Activated CD8-positive, alpha-beta memory T cell treated with anti-CD3 and anti-CD28 coated beads for 48 hours (primary cell): Measurements from ENCODE around the gene FKBP2.
A peak's percentile ranks its signal among the peaks of the same experiment; 100 is the strongest.

ENCODE experiments used
- DNase-seq, 3 experiments: peaks; one replicate each; pipeline ENCODE4 v3.0.0-alpha.2; 2020; ENCODE audit warnings: low read depth in 2 of 3, low spot score in 2 of 3

Gene FKBP2

DNA sequence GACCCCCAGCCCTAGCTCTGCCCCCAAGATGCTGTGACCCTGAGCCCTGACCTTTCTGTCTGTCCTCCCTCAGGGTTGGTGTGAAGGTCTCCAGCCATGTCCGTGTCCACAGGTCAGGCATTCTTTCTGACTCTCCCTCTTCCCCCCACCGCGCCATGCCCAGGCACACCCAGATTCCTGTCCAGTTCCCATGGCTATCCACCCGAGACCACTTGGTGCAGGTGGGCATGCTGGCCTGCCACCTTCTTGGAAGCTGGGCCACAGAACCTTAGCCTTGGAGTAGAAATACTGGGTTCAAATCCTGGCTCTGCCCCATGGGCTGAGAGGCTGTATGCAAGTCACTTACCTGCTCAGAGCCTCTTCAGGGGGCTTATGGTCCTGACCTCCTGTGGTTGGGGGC, 8.1 kb downstream of the FKBP2 start:
- no peak for DNase-seq

DNA sequence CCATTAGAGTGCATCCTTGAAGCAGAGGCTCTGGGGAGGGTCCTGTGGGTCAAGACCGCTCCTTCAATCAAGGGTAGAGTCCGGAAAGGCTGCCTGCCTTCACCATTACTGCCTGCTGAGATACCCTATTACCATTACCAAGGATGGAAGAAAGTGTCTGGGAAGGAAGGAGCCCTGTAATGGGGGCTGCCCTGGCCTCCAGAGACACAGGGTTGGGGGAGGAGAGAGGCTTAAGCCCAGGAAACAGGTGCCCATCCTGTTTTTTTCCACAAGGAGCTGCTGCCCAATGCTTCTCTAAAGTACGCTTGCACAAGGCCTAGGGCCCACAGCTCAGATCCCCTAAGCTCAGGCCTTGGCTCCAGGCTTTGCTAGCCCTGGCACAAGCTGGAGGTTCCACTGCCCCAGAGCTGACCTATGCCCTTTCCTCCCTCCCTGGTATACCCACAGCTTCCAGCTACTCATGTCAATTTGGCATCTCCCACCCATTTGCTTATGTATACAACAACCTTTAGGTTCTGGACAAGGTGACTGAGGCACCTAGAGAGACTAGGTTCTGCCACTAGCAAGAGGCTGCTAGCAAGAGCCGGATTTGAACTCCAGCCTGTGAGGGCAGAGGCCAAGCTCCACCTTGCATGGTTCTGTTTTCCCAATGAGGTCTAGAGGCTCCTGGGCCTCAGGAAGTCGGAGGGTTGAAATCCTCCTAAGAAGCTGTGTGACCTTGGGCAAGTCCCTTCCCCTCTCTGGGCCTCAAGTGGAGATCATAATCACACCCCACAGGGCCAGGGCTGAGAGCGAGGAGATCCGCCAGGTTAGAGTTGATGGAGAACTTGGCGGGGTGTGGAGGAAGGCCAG, 8.9 kb downstream of the FKBP2 start:
- no peak for DNase-seq

DNA sequence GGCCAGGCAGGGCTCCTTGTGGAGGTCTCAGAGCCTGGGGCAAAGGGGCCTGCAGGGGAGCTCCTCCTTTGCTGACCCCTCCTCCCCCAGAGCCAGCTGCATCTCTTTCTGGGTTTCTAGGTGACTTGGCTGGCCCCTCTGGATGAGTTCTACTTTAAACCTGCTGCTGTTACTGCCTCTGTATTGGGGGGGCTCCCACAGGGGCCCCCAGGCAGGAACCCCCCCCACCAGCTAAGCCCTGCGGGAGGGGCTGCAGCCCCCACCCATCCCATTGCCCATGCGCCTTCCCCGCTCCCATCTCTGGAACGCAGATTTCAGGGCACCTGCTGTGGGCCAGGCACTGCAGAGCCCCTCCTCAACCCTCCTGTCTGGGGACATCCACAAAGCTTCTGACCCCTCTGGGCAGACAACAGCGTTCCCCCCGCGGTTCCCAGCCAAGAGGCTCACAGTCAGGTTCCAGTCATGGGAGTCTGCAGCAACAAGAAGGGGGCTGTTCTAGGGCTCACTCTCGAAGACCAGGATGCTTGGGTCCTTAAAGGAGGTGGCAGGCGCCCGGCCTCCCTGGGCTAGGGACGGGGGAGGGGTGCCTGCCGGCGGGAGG, 9.6 kb downstream of the FKBP2 start:
- DNase-seq = no peak

DNA sequence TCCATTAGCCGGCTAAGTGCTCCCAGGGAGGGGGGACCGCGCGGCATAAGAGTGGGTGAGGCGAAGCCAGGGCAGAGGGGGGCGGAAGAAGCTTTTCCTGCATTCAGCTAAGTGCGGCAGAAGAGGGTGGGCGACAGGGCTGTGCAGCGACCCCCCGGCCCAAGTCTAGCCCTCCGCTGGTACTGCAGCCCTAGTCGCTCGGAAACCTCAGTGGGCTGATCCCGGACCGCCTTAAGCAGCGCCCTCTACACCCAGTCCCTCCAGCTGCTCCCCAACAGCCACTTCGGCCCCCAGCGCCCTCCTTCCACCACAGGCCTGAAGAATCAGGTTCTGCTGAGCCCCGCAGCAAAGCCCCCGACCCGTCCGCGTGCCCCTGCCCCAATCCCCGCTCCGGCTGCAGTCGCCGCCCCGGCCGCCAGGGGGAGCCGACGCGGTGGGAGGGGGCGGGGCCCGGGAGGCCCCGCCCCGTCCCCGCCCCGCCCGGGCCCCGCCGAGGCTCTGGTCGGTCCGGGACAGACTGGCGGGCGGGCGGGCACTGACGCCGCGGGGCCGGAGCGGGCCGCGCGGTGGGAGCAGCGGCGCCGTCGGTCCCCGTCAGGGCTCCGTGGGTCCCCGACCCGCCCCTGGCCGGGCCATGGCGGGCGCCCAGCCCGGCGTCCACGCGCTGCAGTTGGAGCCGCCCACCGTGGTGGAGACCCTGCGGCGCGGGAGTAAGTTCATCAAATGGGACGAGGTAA, 10.3 kb downstream of the FKBP2 start, which contains the start of gene PLCB3:
Gene PLCB3 (plus strand): TSS at position 515 of the 737 bp plus-strand sequence. CDS start 120 bp downstream, at position 635.
- peak in 2 of 3 experiments; percentile 43 to 69 for DNase-seq

DNA sequence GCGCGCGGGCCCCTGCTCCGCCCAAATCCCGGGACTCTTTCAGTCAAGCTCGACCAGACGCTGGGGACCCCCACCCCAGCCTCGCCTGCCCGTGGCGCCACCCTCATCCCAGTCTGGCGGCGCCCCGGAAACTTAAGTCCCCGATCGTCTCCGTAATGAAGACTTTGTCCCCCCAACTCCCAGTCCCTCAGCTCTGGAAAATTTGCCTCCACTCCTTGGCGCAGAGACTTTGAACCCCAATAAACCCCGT, 10.8 kb downstream of the FKBP2 start:
- DNase-seq = no peak

DNA sequence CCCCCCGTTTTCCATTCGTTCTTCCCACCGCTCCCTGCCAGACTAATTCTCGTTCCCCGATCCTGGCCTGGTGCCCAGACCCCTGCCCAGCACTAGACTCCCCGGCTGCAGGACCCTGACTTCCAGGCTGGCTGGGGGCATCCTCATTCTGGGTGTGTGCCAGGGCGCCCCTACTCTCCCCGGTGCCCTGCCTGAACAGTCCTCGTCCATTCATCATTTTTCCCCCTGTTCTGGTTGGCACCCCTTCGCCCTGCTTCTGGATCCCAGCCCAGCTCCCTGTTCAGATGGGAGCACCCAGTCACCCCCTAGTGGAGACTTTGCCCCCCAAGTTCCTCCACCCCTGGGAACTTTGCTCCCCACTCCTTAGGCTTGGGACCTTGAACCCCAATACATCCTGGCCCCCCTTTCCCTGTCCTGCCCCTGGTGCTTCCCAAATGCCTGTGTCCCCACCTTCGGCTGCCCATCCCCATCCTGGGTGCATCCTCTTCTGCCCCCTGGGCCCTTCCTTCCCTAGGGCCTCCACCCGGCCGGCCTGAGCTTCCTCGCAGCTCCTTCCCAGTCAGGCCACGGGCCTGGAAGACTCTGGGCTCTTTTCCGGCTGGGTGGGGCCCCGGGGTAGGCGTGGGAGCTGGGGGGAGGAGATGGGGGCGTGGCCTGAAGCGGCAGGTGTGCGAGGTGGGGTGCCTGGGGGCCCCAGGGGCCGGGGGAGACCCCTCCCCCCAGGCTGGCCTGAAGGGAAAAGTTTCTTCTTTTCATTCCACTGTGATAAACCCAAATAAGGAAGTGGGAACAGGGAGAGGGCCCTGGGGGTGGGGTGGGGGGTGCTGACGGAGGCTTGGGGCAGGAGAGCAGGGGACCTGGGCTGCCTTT, 11.3 kb downstream of the FKBP2 start:
- DNase-seq = no peak

DNA sequence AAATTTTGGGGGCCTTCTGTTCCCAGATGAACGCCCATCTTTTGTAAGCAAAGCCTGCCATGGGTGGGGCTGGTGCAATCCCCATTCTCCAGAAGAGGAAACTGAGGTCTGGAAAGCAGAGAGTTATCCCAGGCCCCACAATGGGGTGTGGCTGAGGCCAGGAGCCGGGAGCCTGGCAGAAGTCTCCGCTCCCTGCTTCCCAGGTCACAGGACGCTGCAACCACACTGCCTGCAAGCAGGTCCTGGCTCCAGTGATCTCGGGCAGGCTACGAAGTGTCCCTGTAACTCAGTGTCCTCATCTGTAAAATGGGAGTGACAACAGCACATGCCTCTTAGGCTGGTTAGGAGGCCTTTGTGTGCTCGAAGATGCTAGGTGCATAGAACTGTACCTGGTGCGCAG, 12.1 kb downstream of the FKBP2 start:
- no peak for DNase-seq

DNA sequence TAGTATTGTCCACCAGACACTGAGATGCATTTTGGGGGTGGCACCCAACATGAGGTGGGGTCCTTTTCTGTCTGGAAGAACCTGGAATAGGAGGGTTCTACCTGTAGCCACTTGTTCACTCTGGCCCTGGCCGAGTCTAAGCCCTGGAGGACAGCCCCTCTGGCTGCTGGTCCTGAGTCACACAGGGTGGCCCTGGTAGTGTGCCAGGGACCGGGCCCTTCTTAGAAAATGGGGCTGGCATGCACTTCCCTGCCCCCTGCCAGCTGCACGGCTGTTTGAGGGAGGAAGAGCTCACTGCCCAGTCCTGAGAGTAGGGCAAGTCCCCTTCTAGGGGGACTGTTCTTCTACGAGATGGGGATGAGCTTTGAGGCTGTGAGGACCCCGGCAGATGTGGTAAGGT, 12.6 kb downstream of the FKBP2 start:
- DNase-seq = no peak

DNA sequence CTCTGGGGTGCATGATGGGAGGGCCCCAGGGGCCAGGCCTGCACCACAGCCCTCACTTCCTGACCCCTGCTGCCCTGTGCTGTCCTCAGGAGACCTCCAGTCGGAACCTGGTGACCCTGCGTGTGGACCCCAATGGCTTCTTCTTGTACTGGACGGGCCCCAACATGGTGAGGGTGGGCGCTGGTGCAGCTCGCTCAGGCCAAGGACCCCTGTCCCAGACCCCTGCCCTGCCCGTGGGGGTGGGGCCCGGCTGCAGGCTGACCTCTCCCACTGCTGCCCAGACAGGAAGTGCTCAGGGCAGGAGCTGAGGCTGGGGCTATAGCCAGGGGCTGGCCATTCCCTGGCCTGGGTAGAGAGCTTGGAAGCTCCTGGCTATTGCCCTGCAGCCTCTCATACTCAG, 13.4 kb downstream of the FKBP2 start:
- no peak for DNase-seq

DNA sequence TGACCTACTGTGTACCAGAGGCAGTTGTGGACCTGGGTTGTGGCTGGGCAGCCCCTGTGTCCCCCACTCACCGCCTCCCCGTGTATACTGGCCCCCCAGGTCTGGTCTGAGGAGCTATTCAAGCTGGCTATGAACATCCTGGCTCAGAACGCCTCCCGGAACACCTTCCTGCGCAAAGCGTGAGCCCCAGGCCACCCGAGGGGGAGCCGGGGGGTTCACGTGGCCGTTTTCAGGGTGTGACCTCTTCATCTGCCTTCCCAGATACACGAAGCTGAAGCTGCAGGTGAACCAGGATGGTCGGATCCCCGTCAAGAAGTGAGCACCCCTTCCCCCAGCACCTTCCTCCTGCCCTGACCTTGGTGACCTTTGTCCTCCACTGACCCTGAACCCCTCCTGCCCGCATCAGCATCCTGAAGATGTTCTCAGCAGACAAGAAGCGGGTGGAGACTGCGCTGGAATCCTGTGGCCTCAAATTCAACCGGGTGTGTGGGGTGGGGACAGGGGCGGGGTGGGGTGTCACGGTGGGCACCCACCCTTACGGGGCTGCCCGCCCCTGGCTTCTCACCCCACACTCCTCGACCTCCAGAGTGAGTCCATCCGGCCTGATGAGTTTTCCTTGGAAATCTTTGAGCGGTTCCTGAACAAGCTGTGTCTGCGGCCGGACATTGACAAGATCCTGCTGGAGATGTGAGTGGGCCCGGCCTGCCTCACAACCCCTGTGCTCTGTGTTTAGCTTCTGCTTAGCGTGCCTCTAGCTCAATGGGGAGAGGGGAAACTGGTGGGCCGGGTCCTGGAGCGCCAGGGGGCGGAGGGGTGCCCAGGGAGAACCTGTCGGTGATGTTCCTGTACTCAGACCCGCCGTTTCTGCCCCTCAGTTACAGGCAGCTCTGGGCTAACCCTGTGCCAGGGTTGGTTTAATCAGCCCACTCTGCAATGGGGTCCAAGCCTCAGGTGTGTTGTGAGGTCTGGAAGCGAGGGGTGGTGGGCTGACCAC, 14.5 kb downstream of the FKBP2 start:
- no peak for DNase-seq

DNA sequence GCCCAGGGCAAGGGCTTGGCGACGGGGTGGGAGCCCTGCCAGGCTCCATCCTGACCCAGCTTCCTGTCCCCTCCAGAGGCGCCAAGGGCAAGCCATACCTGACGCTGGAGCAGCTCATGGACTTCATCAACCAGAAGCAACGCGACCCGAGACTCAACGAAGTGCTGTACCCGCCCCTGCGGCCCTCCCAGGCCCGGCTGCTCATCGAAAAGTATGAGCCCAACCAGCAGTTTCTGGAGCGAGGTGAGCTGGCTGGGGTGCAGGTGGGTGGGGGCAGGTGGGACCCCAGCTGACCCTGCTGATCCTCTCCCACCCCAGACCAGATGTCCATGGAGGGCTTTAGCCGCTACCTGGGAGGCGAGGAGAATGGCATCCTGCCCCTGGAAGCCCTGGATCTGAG, 15.4 kb downstream of the FKBP2 start:
- DNase-seq = no peak

DNA sequence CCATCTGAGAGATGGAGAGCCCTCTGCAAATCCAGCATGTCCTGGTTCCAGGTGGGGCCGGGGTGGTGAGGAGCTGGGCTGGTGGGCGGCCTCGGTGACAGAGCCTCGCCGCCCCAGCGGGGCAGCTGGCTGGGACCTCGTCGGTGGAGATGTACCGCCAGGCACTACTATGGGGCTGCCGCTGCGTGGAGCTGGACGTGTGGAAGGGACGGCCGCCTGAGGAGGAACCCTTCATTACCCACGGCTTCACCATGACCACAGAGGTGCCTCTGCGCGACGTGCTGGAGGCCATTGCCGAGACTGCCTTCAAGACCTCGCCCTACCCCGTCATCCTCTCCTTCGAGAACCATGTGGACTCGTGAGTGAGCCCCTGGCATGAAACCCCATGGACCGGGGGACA, 17.5 kb downstream of the FKBP2 start:
- no peak for DNase-seq

DNA sequence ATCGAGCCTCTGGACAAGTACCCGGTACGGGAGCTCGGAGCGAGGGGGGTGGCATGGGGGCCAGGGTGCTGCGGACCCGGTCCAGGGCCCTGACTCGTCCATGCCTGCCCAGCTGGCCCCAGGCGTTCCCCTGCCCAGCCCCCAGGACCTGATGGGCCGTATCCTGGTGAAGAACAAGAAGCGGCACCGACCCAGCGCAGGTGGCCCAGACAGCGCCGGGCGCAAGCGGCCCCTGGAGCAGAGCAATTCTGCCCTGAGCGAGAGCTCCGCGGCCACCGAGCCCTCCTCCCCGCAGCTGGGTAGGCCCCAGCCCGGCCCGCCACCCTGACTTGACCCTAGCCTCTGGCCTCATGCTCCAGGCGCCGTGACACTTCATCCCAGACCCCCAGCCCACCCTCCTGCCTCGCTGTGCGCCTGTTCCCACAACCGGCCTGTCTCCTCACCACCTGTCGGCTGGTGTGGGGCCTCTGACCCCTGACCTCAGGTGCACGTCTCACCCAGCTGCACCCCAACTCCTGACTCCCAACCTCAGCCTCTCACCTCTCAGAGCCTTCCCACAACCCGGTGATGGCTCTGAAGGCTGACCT, 18.1 kb downstream of the FKBP2 start:
- no peak for DNase-seq

DNA sequence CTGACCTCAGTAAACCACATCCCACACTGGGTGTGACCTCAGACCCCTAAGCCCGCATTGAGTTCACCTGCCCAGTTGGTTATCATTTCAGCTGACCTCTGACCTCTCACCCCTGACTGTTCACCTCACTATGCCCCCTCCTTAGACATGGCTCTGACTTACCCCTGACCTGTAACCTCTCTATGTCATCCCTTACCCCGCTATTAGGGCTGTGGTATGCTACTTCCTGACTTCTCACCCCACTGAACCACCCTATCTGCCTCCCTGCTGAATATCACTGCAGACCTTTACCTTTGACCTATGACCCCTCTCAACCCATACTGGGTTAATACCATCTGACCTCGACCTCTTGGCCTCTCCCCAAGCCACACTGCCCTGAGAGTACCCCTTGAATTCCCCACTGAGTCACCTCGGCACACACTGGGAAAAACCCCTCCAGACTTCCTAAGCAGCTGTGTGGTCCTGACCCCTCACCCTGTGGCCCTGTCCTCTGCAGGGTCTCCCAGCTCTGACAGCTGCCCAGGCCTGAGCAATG, 18.7 kb downstream of the FKBP2 start:
- no peak for DNase-seq

DNA sequence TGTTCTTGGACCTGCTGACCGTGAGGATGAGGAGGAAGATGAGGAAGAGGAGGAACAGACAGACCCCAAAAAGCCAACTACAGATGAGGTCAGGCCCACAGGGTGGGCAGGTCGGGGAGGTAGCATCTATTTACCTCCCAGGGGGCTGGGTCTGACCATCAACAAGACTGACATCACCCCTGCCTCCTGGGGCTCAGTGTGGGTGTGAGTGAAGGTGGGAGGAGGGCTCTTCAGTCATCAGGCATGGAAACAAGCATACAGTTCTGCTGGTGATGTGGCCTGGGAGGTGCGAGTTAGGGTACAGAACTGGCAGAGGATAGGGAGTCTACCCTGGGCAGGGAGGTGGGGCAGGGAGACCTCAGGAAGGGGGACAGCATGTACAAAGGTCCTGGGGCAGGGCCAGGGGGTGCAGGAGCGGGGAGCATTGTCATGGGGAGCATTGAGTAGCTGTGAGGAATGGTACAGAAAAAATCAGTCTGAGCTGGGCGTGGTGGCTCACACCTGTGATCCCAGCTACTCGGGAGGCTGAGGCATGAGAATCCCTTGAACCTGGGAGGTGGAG, 19.3 kb downstream of the FKBP2 start:
- no peak for DNase-seq

DNA sequence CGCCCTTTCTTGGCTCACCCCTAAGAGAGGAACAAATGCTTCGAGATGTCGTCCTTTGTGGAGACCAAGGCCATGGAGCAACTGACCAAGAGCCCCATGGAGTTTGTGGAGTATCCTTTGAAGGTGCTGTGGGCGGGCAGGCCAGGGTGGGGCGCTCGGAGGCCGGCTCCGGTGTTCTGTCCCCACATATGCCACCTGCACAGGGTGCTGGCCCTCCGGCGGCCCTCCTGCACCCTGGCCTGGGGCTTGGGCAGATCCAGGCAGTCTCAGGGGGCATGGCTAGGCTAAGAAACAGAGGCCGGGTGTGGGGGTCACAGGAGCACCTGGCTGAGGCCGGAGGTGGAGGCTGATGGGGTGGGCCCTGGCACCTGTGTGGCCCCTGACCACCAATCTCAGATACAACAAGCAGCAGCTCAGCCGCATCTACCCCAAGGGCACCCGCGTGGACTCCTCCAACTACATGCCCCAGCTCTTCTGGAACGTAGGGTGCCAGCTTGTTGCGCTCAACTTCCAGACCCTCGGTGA, 20.7 kb downstream of the FKBP2 start:
- DNase-seq = no peak

DNA sequence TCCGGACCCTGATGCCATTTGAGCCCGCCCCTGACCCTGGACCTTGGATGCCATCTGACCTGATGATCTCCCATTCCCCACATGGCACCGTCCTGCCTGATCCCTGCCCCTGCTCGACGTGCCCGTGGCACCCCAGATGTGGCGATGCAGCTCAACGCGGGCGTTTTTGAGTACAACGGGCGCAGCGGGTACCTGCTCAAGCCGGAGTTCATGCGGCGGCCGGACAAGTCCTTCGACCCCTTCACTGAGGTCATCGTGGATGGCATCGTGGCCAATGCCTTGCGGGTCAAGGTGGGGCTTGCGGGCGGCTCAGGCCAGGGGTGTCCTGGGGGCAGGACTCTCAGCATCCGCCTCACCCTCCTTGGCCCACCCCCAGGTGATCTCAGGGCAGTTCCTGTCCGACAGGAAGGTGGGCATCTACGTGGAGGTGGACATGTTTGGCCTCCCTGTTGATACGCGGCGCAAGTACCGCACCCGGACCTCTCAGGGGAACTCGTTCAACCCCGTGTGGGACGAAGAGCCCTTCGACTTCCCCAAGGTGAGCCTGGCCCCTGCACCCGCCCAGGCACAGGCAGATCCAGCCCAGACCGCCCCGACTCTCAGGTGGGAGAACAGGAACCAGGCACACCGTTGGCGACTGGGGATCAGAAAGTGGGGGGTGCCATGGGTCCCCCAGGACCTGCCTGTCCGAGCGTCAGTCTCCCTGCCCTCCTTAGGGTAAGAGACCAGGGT, 21.5 kb downstream of the FKBP2 start:
- no peak for DNase-seq
